H1 (cell line): ENCODE measurements around the gene ZFPL1. TPM values are rescaled to one million over a fixed set of nuclear protein-coding genes. Genes with fewer than 3 reads are reported as not detected.
A peak's percentile ranks its signal among the peaks of the same experiment; 100 is the strongest.

Experiments
- CTCF ChIA-PET: fragments of 300-600 bp; sonication (Branson Sonifier 250); formaldehyde crosslinking; loops from one replicate; lab custom pipeline; 2021; ENCODE audit not compliant: partially characterized antibody; lab: Charles Lee
- POLR2A ChIA-PET: fragments of 300-600 bp; sonication (Branson Sonifier 250); formaldehyde crosslinking; loops from one replicate; lab custom pipeline; 2021; ENCODE audit warnings: inconsistent platforms; ENCODE audit not compliant: partially characterized antibody; lab: Charles Lee
- DNase-seq, 2 experiments: peaks; one replicate each; pipeline versions ENCODE4 v3.0.0 to v3.0.0-alpha.2; 2010 to 2022; ENCODE audit warnings: low spot score in 2 of 2, low read depth in 1 of 2, mixed read lengths in 1 of 2
- FAIRE-seq: peaks from 2 replicates; lab custom pipeline; 2011; peaks lifted over from hg19 to GRCh38; lab: Jason Lieb, UNC
- H2AFZ ChIP-seq: 2 replicates; pipeline ENCODE4 v1.8.1; 2012; ENCODE audit warnings: low read length, inconsistent platforms
- H2AK5ac ChIP-seq: 2 replicates; pipeline ENCODE4 v1.6.1; 2013; ENCODE audit warnings: low read depth, low read length
- H2BK120ac ChIP-seq: replicated peaks from 2 replicates; pipeline ENCODE3; 2013; ENCODE audit warnings: low read depth, low read length, inconsistent platforms
- H2BK12ac ChIP-seq: 2 replicates; pipeline ENCODE4 v1.6.1; 2013; ENCODE audit warnings: low read depth, low read length
- H2BK15ac ChIP-seq: 2 replicates; pipeline ENCODE4 v1.6.1; 2013; ENCODE audit warnings: low read length
- H2BK20ac ChIP-seq: 2 replicates; pipeline ENCODE4 v1.6.1; 2013; ENCODE audit warnings: low read length
- H2BK5ac ChIP-seq: 2 replicates; pipeline ENCODE4 v1.6.1; 2013; ENCODE audit warnings: low read depth, low read length
- H3K14ac ChIP-seq: 2 replicates; pipeline ENCODE4 v1.6.1; 2013; ENCODE audit warnings: inconsistent platforms; ENCODE audit not compliant: insufficient read length
- H3K18ac ChIP-seq: 2 replicates; pipeline ENCODE4 v1.6.1; 2013; ENCODE audit warnings: low read length; ENCODE audit errors: extremely low read depth
- H3K23ac ChIP-seq: 2 replicates; pipeline ENCODE4 v1.6.1; 2013; ENCODE audit warnings: inconsistent platforms; ENCODE audit not compliant: insufficient read length
- H3K23me2 ChIP-seq: 2 replicates; pipeline ENCODE4 v1.6.1; 2013; ENCODE audit warnings: low read depth, low read length
- H3K27ac ChIP-seq: 2 replicates; pipeline ENCODE4 v1.6.1; 2011; ENCODE audit warnings: low read depth, low read length, inconsistent platforms
- H3K27me3 ChIP-seq, 4 experiments: replicated peaks in 1 of 4; 1 replicate in 1 of 4; 2 replicates in 3 of 4; pipeline versions ENCODE4 v1.6.1 to v1.8.1; 2011 to 2013; ENCODE audit warnings: low read length in 3 of 4, mild to moderate bottlenecking in 3 of 4, inconsistent platforms in 2 of 4, mixed read lengths in 2 of 4, moderate library complexity in 1 of 4; ENCODE audit not compliant: control insufficient read depth in 3 of 4, insufficient read depth in 3 of 4; ENCODE audit errors: extremely low read depth in 1 of 4
- H3K36me3 ChIP-seq, 4 experiments: 2 replicates each; pipeline versions ENCODE4 v1.6.1 to v1.8.1; 2011 to 2013; ENCODE audit warnings: mild to moderate bottlenecking in 4 of 4, low read length in 3 of 4, moderate library complexity in 2 of 4, control low read depth in 1 of 4, inconsistent platforms in 1 of 4; ENCODE audit not compliant: insufficient read depth in 4 of 4, control insufficient read depth in 2 of 4
- H3K4ac ChIP-seq: replicated peaks from 2 replicates; pipeline ENCODE3; 2013; ENCODE audit warnings: low read length, low read depth, mixed read lengths, inconsistent platforms; ENCODE audit not compliant: insufficient read length
- H3K4me1 ChIP-seq, 4 experiments: replicated peaks in 1 of 4; 1 replicate in 1 of 4; 2 replicates in 3 of 4; pipeline versions ENCODE4 v1.6.1 to v1.8.1; 2011 to 2013; ENCODE audit warnings: low read length in 3 of 4, inconsistent platforms in 2 of 4, mixed read lengths in 1 of 4; ENCODE audit not compliant: insufficient read depth in 4 of 4, control insufficient read depth in 3 of 4
- H3K4me2 ChIP-seq, 2 experiments: 2 replicates each; pipeline versions ENCODE4 v1.6.1 to v1.8.1; 2011 to 2013; ENCODE audit warnings: low read depth in 2 of 2, low read length in 2 of 2, control low read depth in 1 of 2, inconsistent platforms in 1 of 2, mild to moderate bottlenecking in 1 of 2; ENCODE audit not compliant: insufficient read depth in 1 of 2
- H3K4me3 ChIP-seq, 4 experiments: fragments of 200-600, 300-600 bp in 1 of 4; sonication (generic), shearing (Covaris generic), sonication (Bioruptor Twin) in 1 of 4; 2 replicates each; pipeline versions ENCODE4 v1.5.1 to v1.8.1; 2011 to 2016; ENCODE audit warnings: low read length in 4 of 4, low read depth in 3 of 4, control low read depth in 2 of 4, inconsistent platforms in 2 of 4, mild to moderate bottlenecking in 2 of 4, mixed read lengths in 1 of 4, moderate library complexity in 1 of 4; ENCODE audit not compliant: insufficient read depth in 2 of 4; ENCODE audit errors: extremely low read depth in 1 of 4
- H3K56ac ChIP-seq: replicated peaks from 2 replicates; pipeline ENCODE3; 2013; ENCODE audit warnings: low read depth, mild to moderate bottlenecking, mixed read lengths, low read length, inconsistent platforms; ENCODE audit not compliant: insufficient read length
- H3K79me1 ChIP-seq: 2 replicates; pipeline ENCODE4 v1.6.1; 2013; ENCODE audit warnings: low read depth, low read length, control low read depth
- H3K79me2 ChIP-seq, 2 experiments: 2 replicates each; pipeline versions ENCODE4 v1.6.1 to v1.8.1; 2012 to 2013; ENCODE audit warnings: low read length in 2 of 2, mild to moderate bottlenecking in 2 of 2, inconsistent platforms in 1 of 2; ENCODE audit not compliant: insufficient read depth in 2 of 2, control insufficient read depth in 1 of 2
- H3K9ac ChIP-seq, 4 experiments: replicated peaks in 1 of 4; 1 replicate in 1 of 4; 2 replicates in 3 of 4; pipeline versions ENCODE4 v1.6.1 to v1.8.1; 2011 to 2013; ENCODE audit warnings: low read depth in 3 of 4, low read length in 3 of 4, control low read depth in 2 of 4, mild to moderate bottlenecking in 2 of 4, moderate library complexity in 2 of 4, inconsistent platforms in 1 of 4; ENCODE audit errors: extremely low read depth in 1 of 4
- H3K9me3 ChIP-seq, 2 experiments: 2 replicates each; pipeline versions ENCODE4 v1.6.1 to v1.8.1; 2012 to 2013; ENCODE audit warnings: mild to moderate bottlenecking in 2 of 2, moderate library complexity in 2 of 2, control low read depth in 1 of 2, inconsistent platforms in 1 of 2, low read depth in 1 of 2, low read length in 1 of 2, mixed read lengths in 1 of 2; ENCODE audit not compliant: insufficient read depth in 2 of 2
- H4K20me1 ChIP-seq, 2 experiments: replicated peaks in 1 of 2; 2 replicates each; pipeline versions ENCODE3 to v1.8.1; 2011 to 2013; ENCODE audit warnings: inconsistent platforms in 2 of 2, low read length in 2 of 2, mild to moderate bottlenecking in 1 of 2; ENCODE audit not compliant: insufficient read depth in 2 of 2, control insufficient read depth in 1 of 2
- H4K5ac ChIP-seq: 2 replicates; pipeline ENCODE4 v1.6.1; 2013; ENCODE audit warnings: low read length, low read depth, mixed read lengths, inconsistent platforms; ENCODE audit not compliant: insufficient read length
- H4K8ac ChIP-seq: 2 replicates; pipeline ENCODE4 v1.8.0; 2013; ENCODE audit warnings: mild to moderate bottlenecking, moderate library complexity, low read length, inconsistent platforms; ENCODE audit not compliant: insufficient read depth; ENCODE audit errors: extremely low read depth
- H4K91ac ChIP-seq: replicated peaks from 2 replicates; pipeline ENCODE3; 2013; ENCODE audit warnings: low read length, mixed read lengths, inconsistent platforms; ENCODE audit not compliant: insufficient read length
- JUN ChIP-seq: IDR thresholded peaks from 2 replicates; pipeline ENCODE4 v1.6.1; 2011; ENCODE audit warnings: low read depth, mild to moderate bottlenecking, improper control_type of control experiment, low read length
- WGBS, 2 experiments: shearing (Covaris generic) in 1 of 2; methylation state at CpG; one replicate each; pipeline versions ENCODE4 v1.1.6 to v1.1.7; 2013 to 2015; ENCODE audit warnings: low lambda C conversion rate in 2 of 2, mixed read lengths in 2 of 2, inconsistent platforms in 1 of 2, low coverage in 1 of 2, missing lambda C conversion rate in 1 of 2; ENCODE audit not compliant: insufficient replicate concordance in 2 of 2, insufficient coverage in 1 of 2, insufficient read length in 1 of 2; ENCODE audit errors: extremely low coverage in 1 of 2, missing lambda C conversion rate in 1 of 2; 5-methylcytosine and 5-hydroxymethylcytosine counted together
- polyA plus RNA-seq, 7 experiments: library from polyadenylated mRNA; depleted of rRNA in 3 of 7; stranded (reverse) in 5 of 7; unstranded in 2 of 7; fragments of >200 nt in 5 of 7; fragments of 200-250 nt in 2 of 7; gene quantifications; 1 replicate in 5 of 7; 2 replicates in 1 of 7; 4 replicates in 1 of 7; pipeline versions ENCODE4 v1.2.1 to v1.2.3, GENCODE V29; 2011 to 2013; ENCODE audit warnings: missing spikeins in 2 of 7, mixed read lengths in 2 of 7
- total RNA-seq: library from RNA; stranded (reverse); fragmentation: NEBNext Ultra II Directional; extraction: Animal tissue kit (Norgen Biotek cat#: 25700); gene quantifications from 2 replicates; pipeline ENCODE4 v1.2.1, GENCODE V29; 2021
- TF ChIP-seq, protein P1 (sequence below), 3 experiments: IDR thresholded peaks; 1 replicate in 2 of 3; 2 replicates in 1 of 3; pipeline versions ENCODE4 v1.5.1 to v1.6.1; 2011; ENCODE audit warnings: low read length in 3 of 3, mild to moderate bottlenecking in 3 of 3, inconsistent platforms in 2 of 3, low read depth in 1 of 3, moderate library complexity in 1 of 3; ENCODE audit not compliant: insufficient read depth in 1 of 3; ENCODE audit errors: control extremely low read depth in 1 of 3

ZFPL1 gene
- total and polyA plus RNA-seq, 2 of the 8 experiments (the other 6 are each of a cell fraction or from before 2014, with no cell fraction given), result 21.5 to 76.8 TPM

DNA sequence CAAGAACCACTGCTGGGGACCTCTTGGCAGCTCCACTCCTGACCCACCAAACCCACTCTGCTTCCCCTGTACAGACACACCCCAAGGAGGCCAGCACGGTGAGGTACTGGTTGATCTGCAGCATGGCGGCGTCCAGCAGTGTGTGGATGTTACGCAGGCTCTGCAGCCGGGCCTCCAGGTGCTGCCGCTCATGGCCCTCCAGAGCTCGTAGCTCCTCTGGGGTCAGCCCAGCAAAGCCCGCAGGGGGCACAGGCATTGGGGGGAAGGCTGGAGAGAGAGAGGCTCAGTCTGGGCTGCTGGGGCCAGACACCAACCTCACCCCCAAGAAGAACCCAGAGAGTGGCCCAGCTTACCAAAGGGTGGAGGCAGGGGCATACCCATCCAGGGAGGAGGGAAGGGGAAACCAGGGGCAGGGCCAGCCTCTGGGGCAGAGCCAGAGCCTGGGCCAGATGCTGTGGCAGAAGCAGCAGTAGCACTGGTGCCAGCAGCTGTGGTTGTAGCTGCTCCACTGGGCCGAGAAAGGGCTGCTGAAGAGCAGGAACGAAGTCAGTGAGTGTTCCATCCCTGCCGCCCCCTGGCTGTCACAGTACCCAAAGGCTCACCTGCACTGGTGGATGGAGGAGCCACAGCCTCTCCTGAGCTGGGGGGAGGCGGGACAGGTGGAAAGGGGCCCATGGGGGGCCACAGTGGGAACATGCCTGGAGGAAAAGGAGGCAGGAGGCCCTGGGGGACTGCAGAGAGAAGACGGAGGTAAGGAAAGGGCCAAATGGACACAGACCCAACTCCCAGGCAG lies 45.8 kb downstream of the ZFPL1 start:
- Histone ChIP-seq H3K4me2 (no peak overlapping the region), H3K4me3 (no peak overlapping the region), H3K18ac (no peak overlapping the region), H3K9me3 (no peaks in the 10 kb centered on the region), H2BK15ac (no peak overlapping the region), H3K9ac (no peak overlapping the region), H3K79me2 (peaks cover 0 to 16% of the 10 kb centered on the region in 2 experiments; a peak in 1 of 4 replicates), H4K91ac (no peak overlapping the region), H2BK120ac (no peak overlapping the region), H3K27ac (no peak overlapping the region), H4K20me1 (peaks cover 0 to 17% of the 10 kb centered on the region in 2 experiments), H2BK20ac (no peak overlapping the region), H3K27me3 (no peaks in the 10 kb centered on the region), H3K14ac (no peak overlapping the region), H2BK12ac (no peak overlapping the region), H2AK5ac (no peak overlapping the region), H3K23me2 (peaks cover 10% of the 10 kb centered on the region), H3K23ac (no peak overlapping the region), H3K4ac (no peak overlapping the region), H4K8ac (peak overlapping the region; percentile 11), H3K56ac (no peak overlapping the region), H3K79me1 (peaks cover 3% of the 10 kb centered on the region; the same call in 1 of the 2 replicates), H2AFZ (no peak overlapping the region), H2BK5ac (no peak overlapping the region), H4K5ac (no peak overlapping the region), H3K36me3 (peaks cover 19 to 63% (median 53%) of the 10 kb centered on the region in 4 experiments), H3K4me1 (peaks cover 0 to 9% (median 7%) of the 10 kb centered on the region in 4 experiments; a peak in 6 of 7 replicates)
- TF ChIP-seq JUN, result no peak
- TF ChIP-seq, protein P1, sequence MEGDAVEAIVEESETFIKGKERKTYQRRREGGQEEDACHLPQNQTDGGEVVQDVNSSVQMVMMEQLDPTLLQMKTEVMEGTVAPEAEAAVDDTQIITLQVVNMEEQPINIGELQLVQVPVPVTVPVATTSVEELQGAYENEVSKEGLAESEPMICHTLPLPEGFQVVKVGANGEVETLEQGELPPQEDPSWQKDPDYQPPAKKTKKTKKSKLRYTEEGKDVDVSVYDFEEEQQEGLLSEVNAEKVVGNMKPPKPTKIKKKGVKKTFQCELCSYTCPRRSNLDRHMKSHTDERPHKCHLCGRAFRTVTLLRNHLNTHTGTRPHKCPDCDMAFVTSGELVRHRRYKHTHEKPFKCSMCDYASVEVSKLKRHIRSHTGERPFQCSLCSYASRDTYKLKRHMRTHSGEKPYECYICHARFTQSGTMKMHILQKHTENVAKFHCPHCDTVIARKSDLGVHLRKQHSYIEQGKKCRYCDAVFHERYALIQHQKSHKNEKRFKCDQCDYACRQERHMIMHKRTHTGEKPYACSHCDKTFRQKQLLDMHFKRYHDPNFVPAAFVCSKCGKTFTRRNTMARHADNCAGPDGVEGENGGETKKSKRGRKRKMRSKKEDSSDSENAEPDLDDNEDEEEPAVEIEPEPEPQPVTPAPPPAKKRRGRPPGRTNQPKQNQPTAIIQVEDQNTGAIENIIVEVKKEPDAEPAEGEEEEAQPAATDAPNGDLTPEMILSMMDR (IDR thresholded peaks at IDR 0.05; ENCODE audit: control extremely low read depth in 1 of 3, insufficient read depth in 1 of 3, low read depth in 1 of 3, low read length in 3 of 3), result peak; percentile 20 to 31 (median 25)
- FAIRE-seq (no peak), DNase-seq (no peak)
- CTCF ChIA-PET, result interaction anchor here (0.6 to 9.5 kb wide), 13 partner anchors 8 to 1885 kb away, joined by 3 to 71 read pairs (median 4); partner anchors contain the start of genes CAPN1, FAU, MRPL49 and TM7SF2
- POLR2A ChIA-PET, result interaction anchor here (0.6 to 15.8 kb wide), 5 partner anchors 14 to 56 kb away, joined by 3 to 305 read pairs (median 5); partner anchors contain the start of genes CDCA5, FAU, MRPL49 and TM7SF2
- 91% methylated on average over 12 of the region's 13 CpGs; no CpG with 5 or more reads in 1 of the 2 experiments for WGBS, 2 experiments
